GM10266 (cell line): Measurements from ENCODE around the gene USB1.

Experiments
- DNase-seq: peaks from one replicate; pipeline ENCODE4 v3.0.0; 2012; ENCODE audit errors: extremely low spot score
- CTCF ChIP-seq: IDR thresholded peaks from 2 replicates; pipeline ENCODE4 v1.5.1; 2012; ENCODE audit warnings: mild to moderate bottlenecking, low read depth; ENCODE audit not compliant: control insufficient read depth, insufficient read depth; ENCODE audit errors: missing control alignments

The USB1 gene

GRCh38 chr16:58020628-58021521, 19.7 kb downstream of the USB1 start:
- DNase-seq: no peak

GRCh38 chr16:58021661-58022551, 20.7 kb downstream of the USB1 start:
- no peak for TF ChIP-seq CTCF
- no peak for DNase-seq

More at GRCh38 chr16:58020628-58021521, 19.7 kb downstream of the USB1 start:
- TF ChIP-seq CTCF: peak; percentile 89

- TF ChIP-seq CTCF: no peak
- DNase-seq: no peak
These were observed 21.6 kb downstream of the USB1 start for GRCh38 chr16:58022601-58023371.

GRCh38 chr16:58024486-58025350, 23.5 kb downstream of the USB1 start:
- DNase-seq: no peak
- TF ChIP-seq CTCF: no peak

GRCh38 chr16:58025351-58026138, 24.3 kb downstream of the USB1 start, which contains the start of gene MMP15:
Gene MMP15 (plus strand): TSS chr16:58025754. CDS start chr16:58026351, 597 bp downstream.
- DNase-seq: peak; percentile 80
- no peak for TF ChIP-seq CTCF
